HG02970 (cell line): ENCODE data around the gene CCDC197.

ENCODE experiments used
- ATAC-seq: cut with Tn5 transposase; IDR thresholded peaks from one replicate; pipeline ENCODE4 v1.9.1; 2021; ENCODE audit warnings: mild to moderate bottlenecking, moderate library complexity, moderate number of reproducible peaks; ENCODE audit not compliant: unreplicated experiment, low FRiP score

Gene CCDC197

DNA sequence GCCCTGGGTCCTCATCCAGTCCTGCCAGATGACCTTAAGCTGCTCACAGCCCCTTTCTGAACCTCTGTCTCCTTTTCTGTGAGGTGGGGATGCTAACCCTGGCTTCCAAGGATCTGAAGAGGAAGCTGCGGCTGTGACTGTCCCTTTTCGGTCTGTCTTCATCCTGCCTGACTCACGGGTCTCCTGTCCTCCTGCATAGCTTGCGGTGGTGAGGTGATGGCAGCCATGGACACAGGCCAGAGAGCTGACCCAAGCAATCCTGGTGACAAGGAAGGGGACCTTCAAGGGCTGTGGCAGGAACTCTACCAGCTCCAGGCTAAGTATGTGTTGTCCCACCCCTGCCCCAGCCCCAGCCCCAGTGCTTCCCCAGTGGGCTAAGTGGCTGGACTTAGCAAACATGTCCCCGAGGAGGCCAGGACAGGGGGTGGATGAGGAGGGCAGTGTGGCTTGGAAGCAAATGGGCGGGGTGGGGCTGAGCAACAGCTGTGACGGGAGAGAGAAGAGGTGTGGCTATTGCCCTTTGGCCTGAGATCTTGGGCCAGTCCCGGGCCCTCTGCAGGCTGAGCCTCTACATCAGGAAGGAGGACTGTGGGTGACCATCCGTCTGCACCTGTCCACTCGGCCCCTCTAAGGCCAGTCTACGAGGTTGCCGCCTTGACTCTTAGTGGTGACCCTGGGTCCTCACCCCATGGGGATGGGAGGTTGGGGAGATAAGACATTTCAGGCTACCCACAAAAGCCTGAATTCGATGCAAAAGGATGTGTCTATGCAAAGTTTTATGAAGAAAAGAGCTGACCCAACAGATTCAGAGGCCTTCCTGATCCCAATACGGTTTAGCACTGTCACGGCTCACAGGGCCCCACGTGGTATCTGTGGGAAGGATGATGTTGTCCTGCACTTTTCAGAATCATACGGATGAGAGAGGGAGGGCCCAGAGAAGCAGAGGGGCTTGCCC lies 1.1 kb downstream of the CCDC197 start:
- no peak for ATAC-seq

- no peak for ATAC-seq
These were observed 1.8 kb downstream of the CCDC197 start for GRCh38 chr14:93998871-93999403.

GRCh38 chr14:93999573-93999972 lies 2.5 kb downstream of the CCDC197 start:
- ATAC-seq = no peak

DNA sequence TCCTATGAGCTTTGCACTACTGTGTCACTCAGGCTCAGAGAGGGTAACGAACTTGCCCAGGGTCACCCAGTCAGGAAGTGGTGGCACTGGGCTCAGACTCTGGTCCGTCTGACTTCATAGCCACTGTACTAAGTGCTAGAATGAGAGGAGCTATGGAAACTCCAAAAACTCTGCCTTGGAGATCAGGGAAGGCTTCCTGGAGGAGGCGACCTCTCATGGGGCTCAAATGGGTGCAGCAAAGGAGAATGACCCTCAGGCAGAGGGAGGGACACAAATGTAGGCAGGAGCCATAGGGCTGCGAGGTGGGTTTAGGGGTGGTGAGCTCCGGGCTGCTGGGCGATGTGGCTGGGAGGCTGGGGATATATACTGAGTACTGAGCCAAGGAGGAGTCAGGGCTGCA lies 3.2 kb downstream of the CCDC197 start:
- no peak for ATAC-seq

GRCh38 chr14:94001016-94001415 lies 3.9 kb downstream of the CCDC197 start:
- no peak for ATAC-seq

DNA sequence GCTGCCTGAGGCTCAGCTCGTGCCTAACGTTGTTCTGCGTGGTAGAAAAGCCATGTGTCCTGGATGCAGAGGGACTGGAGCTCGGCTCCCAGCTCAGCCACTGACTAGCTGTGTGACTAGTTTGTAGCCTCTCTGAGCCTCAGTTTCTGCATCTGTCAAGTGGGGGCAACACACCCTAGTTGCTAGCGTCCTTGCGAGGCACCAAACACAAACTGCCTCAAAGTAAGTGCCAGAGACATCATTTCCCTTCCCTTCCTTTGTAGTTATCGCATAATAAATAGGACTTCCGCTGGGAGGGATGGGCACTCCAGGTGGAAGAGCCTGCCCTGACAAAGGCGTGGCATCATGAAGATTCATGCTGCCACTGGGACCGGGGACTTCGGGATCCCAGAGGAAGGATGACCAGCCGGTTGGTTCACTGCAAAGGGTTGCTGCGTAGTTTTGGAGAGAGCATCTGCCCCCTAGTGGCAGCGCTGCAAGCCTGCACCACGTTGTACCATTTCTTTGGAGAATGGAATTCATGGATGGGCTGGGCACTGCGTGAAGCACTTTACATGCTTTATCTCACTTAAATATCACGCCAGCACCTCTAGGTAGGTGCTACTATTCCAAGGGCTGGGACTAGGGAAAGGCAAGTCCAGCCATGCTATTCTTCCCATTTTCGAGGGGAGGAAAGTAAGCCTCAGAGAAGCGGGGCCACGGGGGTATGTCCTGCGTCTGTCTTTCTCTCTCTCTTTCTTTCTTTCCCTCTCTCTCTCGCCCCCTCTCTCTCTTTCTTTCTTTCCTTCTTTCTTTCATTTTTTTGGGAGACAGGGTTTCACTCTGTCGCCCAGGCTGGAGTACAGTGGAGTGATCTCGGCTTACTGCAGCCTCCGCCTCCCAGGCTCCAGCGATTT lies 4.6 kb downstream of the CCDC197 start:
- ATAC-seq = no peak

DNA sequence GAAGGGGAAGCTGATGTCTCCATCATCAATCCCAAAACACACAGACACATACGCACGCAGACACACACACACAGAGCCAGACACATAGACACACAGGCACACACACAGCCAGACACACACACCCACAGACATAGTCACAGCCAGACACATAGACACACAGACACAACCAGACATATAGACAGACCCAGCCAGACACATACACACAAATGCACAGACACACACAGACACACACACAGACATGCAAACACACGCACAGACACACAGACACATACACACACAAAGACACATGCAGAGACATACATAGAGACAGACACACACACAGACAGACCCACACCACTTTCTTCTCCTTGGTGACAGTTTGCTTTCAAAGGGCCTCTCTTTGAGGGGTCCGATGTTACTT lies 6.3 kb downstream of the CCDC197 start:
- ATAC-seq = no peak

GRCh38 chr14:94004015-94004414 lies 6.9 kb downstream of the CCDC197 start:
- ATAC-seq = no peak

GRCh38 chr14:94005324-94006073 lies 8.4 kb downstream of the CCDC197 start:
- no peak for ATAC-seq

- no peak for ATAC-seq
These were observed 11.1 kb downstream of the CCDC197 start for GRCh38 chr14:94008234-94008633.

DNA sequence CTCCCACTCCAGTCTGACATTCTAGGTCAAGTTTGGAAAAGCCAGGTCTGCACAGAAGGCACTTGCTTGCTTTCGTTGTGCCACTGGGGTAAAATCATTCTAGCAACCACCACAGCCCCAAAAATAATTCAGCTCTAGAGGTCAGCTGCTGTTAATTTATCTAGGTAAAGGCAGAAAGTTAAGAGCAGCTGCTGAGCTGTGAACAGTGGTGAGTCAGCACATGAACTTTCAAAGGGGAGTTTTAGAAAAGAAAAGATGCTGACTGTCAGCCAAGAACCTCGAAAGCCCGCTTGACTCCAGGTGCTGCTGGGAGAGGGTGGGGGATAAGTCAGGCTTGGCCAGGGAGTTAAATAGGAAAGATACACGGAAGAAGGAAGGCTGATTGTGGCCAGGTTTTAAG lies 12.7 kb downstream of the CCDC197 start:
- ATAC-seq = no peak

GRCh38 chr14:94010625-94011024 lies 13.5 kb downstream of the CCDC197 start:
- no peak for ATAC-seq

DNA sequence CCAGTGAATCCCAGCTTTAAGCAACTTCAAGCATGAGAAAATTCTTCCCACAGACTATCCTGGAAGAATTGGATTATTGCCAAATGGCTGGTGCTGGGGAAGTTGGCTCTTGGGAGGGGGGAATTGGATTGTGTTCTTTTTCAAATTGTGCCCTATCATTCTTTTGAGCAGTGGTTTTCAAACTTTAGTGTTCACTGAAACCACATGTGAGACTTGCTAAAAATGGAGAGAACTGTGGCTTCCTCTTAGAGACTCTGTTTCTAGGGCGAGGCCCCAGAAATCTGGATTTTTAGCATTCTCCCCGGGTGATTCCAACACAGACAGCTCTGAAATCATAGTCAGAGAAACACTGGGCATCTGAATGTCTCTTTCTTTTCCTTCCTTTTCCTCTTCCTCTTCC lies 14.7 kb downstream of the CCDC197 start:
- no peak for ATAC-seq

- ATAC-seq = no peak
These were observed 17.3 kb downstream of the CCDC197 start for GRCh38 chr14:94014382-94014781.

DNA sequence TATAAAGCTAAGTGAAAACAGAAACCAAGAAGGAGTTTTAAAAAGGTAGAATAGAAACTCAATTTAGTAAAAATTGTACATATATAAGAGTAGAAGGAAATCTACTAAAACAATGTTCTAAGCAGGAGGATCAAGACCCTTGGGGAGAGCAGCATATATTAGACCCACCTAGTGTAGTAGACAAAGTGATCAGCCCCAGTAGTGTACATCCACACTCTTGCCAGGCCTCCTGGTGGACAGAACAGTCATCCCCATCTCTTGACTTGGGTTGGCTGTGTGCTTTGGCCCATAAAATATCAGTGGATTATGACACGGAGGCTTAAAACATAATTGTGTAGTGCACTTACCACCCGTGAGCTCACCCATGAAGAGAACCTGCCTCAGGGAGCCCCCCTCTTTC lies 18.1 kb downstream of the CCDC197 start:
- ATAC-seq = no peak

GRCh38 chr14:94016446-94016976 lies 19.4 kb downstream of the CCDC197 start:
- ATAC-seq = no peak

- ATAC-seq = no peak
These were observed 21.2 kb downstream of the CCDC197 start for GRCh38 chr14:94018308-94018707.

DNA sequence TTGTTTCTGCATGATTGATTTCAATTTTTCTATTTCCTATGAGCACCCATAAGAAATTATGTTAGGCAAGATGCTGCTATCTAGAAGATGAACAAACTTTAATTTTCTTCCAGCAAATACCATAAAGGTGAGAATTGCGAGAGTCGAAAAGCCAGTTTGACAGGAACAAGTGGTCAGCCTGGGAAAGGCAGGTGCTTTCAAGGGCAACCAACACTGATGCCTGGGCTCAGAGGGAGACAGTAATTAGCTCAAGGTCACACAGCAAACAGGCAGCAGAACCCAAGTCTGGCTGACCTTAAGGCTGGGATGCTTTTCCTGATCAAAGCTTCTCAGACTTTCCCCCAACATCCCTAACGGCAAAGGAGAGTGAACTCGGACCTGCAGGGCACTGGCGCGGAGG lies 22.2 kb downstream of the CCDC197 start:
- no peak for ATAC-seq

DNA sequence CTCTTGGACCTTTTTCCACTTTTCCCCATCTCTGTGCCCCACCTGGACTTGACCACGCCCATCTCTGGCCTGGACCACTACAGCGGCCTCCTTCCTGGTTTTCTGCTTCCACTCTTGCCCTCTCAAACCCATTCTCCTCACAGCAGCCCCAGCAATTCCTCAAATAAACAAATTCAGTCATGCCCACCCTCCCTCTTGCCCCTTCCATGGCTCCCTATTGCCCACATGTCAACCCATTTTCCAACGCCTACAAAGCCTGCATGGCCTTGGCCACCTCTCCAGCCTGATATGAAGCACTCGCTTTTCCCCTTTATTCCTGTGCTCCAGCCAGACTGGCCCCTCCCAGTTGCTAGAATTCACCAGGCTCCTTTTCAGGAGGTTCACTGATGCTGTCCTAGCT lies 23.2 kb downstream of the CCDC197 start:
- ATAC-seq = no peak

DNA sequence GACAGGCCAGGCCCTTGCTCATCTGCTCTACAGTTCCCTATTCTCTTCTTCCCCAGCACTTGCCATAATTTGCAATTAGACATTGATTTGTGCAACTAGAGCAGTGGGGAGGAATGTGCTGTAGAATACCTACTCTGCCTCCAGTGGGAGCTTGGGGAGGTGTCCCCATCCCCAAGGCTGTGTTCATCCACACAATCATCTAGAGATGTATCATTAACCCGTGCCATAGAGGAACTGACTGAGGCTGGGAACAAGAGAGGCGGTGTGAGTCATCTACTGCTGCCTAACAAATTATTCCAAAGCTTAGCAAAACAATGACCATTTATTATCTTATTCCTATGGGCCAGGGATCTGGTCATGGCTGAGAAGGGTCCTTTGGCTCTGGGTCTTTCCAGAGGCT lies 23.9 kb downstream of the CCDC197 start:
- no peak for ATAC-seq
